NT2/D1 (cell line): ENCODE results near the gene BTBD8.

Experiments used
- SUZ12 ChIP-seq: IDR thresholded peaks from 2 replicates; pipeline ENCODE4 v1.6.1; 2011; ENCODE audit not compliant: insufficient read length, insufficient read depth; ENCODE audit errors: extremely low read depth
- YY1 ChIP-seq: IDR thresholded peaks from 2 replicates; pipeline ENCODE4 v1.6.1; 2011; ENCODE audit not compliant: insufficient read length, insufficient read depth
- ZNF274 ChIP-seq: IDR thresholded peaks from 2 replicates; pipeline ENCODE4 v1.6.1; 2011; ENCODE audit warnings: mild to moderate bottlenecking, low read depth, low read length

- TF ChIP-seq YY1: no peak
- no peak for TF ChIP-seq SUZ12
- TF ChIP-seq ZNF274: no peak
These were observed 89.3 kb downstream of the BTBD8 start for GRCh38 chr1:92169214-92170005.
